Kidney capillary endothelial cell (primary cell): Measurements from ENCODE around the gene CDH3.
"Not testable (repeated sequence)": the region's sequence is repeated elsewhere in the genome, so short reads cannot be mapped to it uniquely, and the experiment has no call there.

ENCODE experiments used
- DNase-seq: peaks from one replicate; pipeline ENCODE4 v3.0.0-alpha.2; 2018; ENCODE audit warnings: low spot score

CDH3 gene

GRCh38 chr16:68704232-68704867 is 59.2 kb downstream of the CDH3 start:
- peak; percentile 48 for DNase-seq

GRCh38 chr16:68707340-68708152 is 62.4 kb downstream of the CDH3 start:
- DNase-seq = peak; percentile 29

- DNase-seq = no peak
Measured at GRCh38 chr16:68710211-68710610, 65.1 kb downstream of the CDH3 start.

DNA sequence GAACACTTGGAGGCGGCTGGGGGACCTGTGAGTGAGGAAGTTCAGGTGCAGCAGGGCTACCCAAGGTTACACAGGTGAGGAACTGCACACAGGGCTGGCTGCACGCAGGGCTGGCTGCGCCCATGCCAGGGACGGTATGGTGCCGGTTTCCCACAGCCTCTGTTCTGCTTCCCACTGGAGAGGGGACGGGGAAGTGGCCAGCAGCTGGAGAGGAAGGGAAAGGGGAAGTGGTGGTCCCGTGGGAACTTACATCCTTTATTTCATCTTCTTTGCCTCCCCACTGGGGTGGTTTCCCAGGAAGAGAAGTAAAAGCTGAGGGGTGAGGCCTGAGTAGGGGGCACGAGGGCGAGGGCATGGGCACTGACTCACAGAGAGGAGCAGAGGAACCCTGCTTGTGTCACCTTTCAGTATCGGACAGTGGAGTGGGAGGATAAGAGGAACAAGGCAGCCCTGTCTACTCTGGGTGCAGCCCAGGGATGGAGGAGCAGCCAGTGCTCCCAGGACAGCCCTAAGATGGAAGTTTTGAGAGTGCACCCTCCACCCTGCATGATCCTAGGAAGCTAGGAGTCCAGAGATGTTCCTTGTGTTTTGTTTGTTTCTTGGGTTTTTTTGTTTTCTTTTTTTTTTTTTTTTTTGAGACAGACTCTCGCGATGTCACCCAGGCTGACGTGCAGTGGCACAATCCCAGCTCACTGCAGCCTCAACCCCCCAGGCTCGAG is 66.5 kb downstream of the CDH3 start:
- no peak for DNase-seq

- DNase-seq = peak; percentile 7
Measured at GRCh38 chr16:68713361-68713760, 68.3 kb downstream of the CDH3 start.

DNA sequence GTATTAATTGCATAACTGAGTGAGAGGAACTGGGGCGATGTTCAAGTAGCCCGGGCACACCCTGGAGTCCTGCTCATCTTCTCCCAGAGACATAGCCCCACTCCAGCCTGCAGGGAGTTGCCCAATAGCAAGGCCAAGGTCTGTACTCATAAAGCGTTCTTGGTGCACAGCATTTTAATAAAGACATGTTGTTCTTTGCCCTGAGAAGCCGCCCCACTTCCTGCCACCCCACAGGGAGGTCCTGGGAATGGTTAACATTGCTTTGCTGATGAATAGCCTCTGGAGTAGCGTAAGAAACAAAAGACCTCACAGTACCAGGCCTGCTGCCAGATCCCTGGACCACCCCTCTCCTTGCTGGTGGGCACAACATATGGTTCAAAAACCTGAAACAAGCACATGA is 70.4 kb downstream of the CDH3 start:
- DNase-seq = no peak

GRCh38 chr16:68716516-68716915 is 71.4 kb downstream of the CDH3 start:
- DNase-seq = not testable (repeated sequence)

DNA sequence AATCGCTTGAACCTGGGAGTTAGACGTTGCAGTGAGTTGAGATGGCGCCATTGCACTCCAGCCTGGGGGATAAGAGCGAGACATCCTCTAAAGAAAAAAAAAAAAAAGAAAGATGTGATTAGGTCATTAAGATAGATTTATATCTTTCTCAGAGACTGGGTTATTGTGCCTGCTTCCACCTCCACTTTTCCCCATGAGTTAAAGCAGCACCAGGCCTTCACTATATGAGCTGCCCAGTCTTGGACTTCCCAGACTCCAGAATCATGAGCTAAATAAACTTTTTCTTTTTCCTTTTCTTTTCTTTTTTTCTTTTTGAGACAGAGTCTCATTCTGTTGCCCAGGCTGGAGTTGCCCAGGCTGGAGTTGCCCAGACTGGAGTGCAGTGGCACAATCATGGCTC is 72.6 kb downstream of the CDH3 start:
- DNase-seq = no peak

DNA sequence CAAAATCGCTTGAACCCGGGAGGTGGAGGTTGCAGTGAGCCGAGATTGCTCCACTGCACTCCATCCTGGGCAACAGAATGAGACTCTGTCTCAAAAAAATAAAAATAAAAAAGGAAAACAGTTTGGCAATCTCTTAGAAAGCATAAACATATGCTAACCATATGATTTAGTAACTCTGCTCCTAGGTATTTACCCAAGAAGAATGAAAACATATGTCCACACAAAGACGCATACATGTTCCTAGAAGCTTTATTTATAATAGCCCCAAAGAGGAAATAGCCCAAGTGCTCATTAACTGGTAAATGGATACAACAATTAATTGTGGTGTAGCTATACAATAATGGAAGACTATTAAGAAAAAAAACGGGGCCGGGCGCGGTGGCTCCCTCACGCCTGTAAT is 73.5 kb downstream of the CDH3 start:
- no peak for DNase-seq

GRCh38 chr16:68719993-68720489 is 74.9 kb downstream of the CDH3 start:
- DNase-seq = no peak

DNA sequence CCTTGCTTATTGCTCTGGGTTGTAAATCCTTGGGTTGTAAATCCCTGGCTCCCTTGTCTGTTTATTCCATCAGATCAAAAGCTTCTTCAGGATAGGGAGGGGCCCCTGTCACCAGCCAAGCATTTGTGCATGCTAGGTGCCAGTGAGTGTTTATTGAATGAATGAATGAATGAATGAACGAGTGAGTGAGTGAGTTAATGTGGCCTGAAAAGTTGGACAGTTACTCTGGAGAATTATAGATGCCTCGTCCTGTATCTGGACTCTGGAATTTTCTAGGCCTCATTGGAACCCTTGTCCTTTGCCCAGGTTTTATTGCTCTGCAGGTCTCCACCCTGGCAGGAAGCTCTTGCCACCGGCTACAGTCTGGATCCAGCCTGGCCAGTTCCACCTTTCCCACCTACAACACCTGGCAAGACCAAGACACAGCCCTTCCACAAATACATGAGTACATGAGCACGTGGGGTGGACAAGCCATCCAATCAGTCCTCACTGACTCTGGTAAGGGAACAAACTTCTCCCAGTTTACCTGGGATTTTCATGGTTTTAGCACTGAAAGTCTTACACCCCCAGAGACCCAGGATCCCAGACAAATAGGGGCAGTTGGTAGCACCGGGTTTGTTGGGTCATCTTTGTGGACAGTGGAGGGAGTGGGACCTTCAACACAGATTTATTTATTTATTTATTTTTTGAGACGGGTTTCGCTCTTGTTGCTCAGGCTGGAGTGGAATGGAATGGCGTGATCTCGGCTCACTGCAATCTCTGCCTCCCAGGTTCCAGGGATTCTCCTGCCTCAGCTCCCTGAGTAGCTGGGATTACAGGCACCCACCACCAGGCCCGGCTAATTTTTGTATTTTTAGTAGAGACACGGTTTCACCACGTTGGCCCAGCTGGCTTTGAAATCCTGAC is 77.3 kb downstream of the CDH3 start:
- no peak for DNase-seq

GRCh38 chr16:68724797-68725196 is 79.7 kb downstream of the CDH3 start:
- DNase-seq = no peak

- DNase-seq = no peak
Measured at GRCh38 chr16:68728523-68728922, 83.4 kb downstream of the CDH3 start.

GRCh38 chr16:68731637-68732036 is 86.5 kb downstream of the CDH3 start:
- DNase-seq = no peak

- no peak for DNase-seq
Measured at GRCh38 chr16:68732042-68732680, 87.1 kb downstream of the CDH3 start.

GRCh38 chr16:68732741-68733399 is 87.8 kb downstream of the CDH3 start:
- DNase-seq = no peak

GRCh38 chr16:68733570-68733969 is 88.5 kb downstream of the CDH3 start:
- no peak for DNase-seq

DNA sequence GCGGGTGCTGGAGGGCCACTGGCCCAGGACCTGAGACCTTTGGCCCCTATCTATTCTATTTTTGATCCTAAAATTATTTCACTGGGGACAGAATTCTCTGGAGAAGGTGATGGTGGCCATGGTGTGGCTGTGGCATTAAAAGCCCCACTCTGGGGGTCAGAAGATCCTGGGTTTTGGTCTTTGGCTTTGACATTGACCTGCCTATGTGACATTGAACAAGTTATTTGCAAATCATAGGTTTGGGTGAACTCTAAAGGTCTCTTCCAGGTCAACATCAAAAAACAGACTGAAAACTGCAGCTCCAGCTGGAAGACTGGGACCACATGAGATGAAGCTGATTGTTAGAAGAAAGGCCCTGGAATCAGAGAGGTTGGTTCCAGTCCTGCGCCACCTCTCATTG is 89.7 kb downstream of the CDH3 start:
- DNase-seq = no peak

GRCh38 chr16:68736561-68736960 is 91.5 kb downstream of the CDH3 start:
- no peak for DNase-seq

DNA sequence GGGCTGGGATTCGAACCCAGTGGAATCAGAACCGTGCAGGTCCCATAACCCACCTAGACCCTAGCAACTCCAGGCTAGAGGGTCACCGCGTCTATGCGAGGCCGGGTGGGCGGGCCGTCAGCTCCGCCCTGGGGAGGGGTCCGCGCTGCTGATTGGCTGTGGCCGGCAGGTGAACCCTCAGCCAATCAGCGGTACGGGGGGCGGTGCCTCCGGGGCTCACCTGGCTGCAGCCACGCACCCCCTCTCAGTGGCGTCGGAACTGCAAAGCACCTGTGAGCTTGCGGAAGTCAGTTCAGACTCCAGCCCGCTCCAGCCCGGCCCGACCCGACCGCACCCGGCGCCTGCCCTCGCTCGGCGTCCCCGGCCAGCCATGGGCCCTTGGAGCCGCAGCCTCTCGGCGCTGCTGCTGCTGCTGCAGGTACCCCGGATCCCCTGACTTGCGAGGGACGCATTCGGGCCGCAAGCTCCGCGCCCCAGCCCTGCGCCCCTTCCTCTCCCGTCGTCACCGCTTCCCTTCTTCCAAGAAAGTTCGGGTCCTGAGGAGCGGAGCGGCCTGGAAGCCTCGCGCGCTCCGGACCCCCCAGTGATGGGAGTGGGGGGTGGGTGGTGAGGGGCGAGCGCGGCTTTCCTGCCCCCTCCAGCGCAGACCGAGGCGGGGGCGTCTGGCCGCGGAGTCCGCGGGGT is 92.1 kb downstream of the CDH3 start, which contains the start of gene CDH1:
CDH1 (plus strand) TSS at position 247 of the 684 bp plus-strand sequence; CDS start at position 371, 124 bp downstream.
- no peak for DNase-seq
